Right ventricle myocardium superior (tissue), 1 donor: ENCODE results near the gene TOR1B. TPM values are rescaled to one million over a fixed set of nuclear protein-coding genes. Genes with fewer than 3 reads are reported as not detected.
"Not testable (repeated sequence)": the region's sequence is repeated elsewhere in the genome, so short reads cannot be mapped to it uniquely, and the experiment has no call there.

Experiments
- ATAC-seq: fragments of 200-7000 bp; cut with Tn5 transposase; one replicate; pipeline ENCODE4 v1.9.1; 2020; ENCODE audit warnings: mild to moderate bottlenecking; ENCODE audit not compliant: poor library complexity
- DNase-seq: peaks from one replicate; pipeline ENCODE4 v3.0.0-alpha.2; 2020
- intact Hi-C: fragments of 100-400 bp; cut with DNase I; formaldehyde crosslinking; loops from one replicate; pipeline ENCODE4 v1.11.2; 2022
- long read RNA-seq: library from polyadenylated mRNA; unstranded; transcript quantifications from one replicate; pipeline ENCODE4 v2.0.0, GENCODE V29; 2021
- total RNA-seq: library from RNA; stranded (reverse); fragmentation: NEBNext Ultra II Directional; extraction: Animal tissue kit (Norgen Biotek cat#: 25700); gene quantifications from one replicate; pipeline ENCODE4 v1.2.1, GENCODE V29; 2021
- donor health status: DM: no; HTN: yes; CAD: no; lungs with severe emphysema.

TOR1B gene, protein sequence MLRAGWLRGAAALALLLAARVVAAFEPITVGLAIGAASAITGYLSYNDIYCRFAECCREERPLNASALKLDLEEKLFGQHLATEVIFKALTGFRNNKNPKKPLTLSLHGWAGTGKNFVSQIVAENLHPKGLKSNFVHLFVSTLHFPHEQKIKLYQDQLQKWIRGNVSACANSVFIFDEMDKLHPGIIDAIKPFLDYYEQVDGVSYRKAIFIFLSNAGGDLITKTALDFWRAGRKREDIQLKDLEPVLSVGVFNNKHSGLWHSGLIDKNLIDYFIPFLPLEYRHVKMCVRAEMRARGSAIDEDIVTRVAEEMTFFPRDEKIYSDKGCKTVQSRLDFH
- total RNA-seq = 10.0 TPM
- long read RNA-seq, transcript TOR1B-201 (5 exons, 2,769 nt) = major isoform, 13 of 18 reads
- long read RNA-seq, partial matches to known transcripts = 3 of 18 reads
- long read RNA-seq, other reads (novel, unspliced or antisense) = 1 of 18 reads

DNA sequence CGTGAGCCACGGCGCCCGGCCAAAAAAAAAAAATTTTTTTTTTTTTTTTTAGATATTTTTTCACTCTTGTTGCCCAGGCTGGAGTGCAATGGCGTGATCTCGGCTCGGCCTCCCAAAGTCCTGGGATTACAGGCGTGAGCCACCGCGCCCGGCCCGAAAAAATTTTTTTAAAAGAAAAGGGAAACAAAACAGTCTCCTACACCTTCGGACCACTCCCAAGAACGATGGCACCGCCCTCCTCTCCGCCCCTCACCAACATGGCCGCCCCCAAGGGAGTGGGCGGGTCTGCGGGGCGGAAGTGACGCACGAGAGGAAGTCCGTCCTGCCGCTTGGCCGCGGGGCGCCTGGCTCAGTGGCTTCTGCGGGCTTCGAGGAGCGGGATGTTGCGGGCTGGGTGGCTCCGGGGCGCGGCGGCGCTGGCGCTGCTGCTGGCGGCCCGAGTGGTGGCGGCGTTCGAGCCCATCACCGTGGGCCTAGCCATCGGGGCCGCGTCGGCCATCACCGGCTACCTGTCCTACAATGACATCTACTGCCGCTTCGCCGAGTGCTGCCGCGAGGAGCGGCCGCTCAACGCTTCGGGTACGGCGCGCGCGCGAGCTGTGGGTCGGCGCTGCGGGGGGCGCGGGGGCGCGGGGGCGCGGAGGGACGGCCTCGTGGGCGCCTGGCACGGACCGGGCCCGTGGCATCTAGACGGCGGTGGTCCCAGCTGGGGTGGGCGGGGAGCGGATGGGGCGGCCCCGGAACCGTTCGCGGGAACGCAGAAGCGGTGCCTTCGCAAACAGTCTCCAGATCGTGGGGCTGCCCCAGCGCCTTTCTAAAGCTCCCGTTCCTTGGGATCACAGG is at the start of gene TOR1B:
TSS of gene TOR1B (plus strand) at position 352 of the 843 bp plus-strand sequence. CDS start at position 381, 29 bp downstream.
- intact Hi-C loops = no loop called here
- ATAC-seq (peak; percentile 99), DNase-seq (peak; percentile 97)

DNA sequence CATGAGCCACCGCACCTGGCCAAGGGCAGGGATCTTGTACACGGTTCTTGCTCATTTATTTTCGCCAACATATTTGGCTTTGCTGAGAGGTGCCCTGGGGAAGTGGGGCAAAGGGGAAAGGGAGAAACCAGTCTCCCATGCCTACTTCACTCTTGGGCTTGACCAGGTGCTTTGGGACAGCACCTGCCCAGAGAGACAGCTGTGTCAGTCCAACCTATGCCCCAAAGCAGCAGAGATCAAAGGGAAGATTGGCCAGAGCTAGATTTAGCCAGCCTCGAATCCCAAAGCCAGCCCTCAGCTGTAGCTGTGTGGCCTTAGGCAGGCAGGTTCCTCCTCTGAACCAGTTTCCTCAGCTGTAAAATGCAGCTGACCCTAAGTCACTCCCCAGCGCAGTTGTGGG is 47.8 kb upstream of the TOR1B start:
- DNase-seq (no peak), ATAC-seq (no peak)
- intact Hi-C loops = no loop called here

DNA sequence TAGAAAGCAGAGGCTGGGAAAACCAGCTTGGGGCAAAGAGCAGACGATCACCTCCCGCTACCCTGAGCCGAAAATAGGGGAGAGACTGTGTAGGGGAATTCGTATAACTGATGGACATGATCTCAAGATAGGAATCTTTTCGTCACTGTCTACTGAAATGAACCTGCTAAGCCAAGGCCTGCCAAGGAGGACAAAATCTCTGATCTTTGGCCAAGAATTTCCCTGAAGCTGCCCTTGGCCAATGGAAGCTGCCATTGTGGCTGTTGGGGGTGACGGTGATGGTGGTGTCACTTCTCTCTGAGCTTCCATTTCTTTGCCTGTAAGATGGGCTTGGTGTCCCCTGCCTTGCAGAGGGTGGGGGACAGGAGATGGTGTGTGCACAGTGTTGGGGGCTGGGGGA is 46.8 kb upstream of the TOR1B start:
- DNase-seq (no peak), ATAC-seq (no peak)
- intact Hi-C loops = no loop called here

DNA sequence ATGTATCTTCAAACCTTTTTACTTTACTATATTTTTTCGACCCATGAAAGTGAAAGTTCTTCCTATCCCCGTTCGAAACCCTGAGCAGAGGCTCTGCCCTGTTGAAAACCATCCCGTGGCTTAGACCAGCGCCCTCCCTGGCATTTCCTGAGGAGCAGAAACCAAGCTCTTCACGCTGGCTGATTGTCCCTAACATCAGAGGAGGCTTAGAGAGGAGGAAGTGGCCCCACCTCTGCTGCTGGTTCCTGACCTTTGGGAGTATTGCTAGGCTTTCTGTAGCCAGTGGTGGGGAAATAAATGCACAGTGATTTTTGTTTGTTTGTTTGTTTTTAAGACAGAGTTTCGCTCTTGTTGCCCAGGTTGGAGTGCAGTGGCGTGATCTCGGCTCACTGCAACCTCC is 45.9 kb upstream of the TOR1B start:
- intact Hi-C loops = no loop called here
- ATAC-seq = no peak
- no peak for DNase-seq

DNA sequence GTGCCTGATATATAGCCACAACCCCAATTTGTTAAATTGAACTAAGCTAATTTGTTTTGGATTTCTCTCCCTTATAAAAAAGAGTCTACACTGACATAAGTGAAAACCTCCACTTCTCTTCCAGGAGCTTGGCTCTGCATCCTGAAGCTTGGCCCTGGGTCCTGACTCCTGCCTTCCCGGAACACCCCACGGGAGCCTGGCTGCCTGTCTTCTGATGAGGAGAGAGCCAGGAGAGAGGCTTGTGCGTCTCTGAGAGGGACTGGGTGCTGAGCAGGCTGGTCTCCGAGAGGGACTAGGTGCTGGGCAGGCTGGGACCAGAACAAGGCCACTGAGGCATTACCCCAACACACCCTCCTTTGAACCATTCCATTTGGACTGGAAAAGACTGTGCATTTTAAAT is 43.7 kb upstream of the TOR1B start:
- ATAC-seq = peak; percentile 27
- DNase-seq = peak; percentile 71
- intact Hi-C loops = no loop called here

DNA sequence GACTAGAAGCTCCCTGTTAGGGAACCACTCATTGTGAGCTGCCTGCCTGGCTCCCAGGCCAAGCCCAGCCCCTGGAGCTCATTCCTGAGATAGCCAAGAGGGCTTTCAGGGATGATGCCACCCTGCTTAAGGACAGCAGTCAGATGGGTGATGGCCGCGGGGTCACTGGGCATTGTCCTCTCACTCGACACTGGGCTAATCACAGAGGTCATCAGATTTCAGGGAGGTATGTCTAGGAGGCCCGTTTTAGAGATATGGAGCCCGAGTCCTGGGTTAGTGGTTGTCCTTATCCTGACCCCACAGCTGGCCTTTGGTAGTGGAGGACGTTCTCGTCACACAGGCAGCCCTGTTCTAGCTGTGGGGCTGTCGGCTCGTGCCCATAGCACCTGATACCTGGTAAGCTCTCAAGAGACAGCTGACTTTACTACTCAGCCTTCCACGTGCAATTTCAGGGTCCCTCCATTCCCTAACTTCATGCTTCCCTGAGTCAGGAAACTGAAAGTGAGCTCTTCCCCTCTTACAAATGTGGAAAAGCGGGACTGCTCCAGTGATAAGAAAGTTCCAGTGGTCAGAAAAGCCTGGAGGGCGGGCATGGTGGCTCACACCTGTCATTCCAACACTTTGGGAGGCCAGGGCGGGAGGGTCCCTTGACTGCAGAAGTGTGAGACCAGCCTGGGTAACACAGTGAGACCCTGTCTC is 43.0 kb upstream of the TOR1B start:
- intact Hi-C loops = no loop called here
- ATAC-seq (peak; percentile 3), DNase-seq (no peak)

DNA sequence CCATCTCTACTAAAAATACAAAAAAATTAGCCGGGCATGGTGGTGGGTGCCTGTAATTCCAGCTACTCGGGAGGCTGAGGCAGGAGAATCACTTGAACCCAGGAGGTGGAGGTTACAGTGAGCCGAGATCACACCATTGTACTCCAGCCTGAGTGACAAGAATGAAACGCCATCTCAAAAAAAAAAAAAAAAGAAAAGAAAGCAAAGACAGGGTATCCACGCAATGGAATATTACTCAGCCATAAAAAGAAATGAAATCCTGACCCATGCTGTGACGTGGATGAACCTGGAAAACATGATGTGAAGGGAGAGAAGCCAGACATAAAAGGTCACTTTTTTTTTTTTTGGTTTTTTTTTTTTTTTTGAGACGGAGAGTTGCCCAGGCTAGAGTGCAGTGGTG is 42.2 kb upstream of the TOR1B start:
- ATAC-seq, DNase-seq, intact Hi-C loops: not testable (repeated sequence)

DNA sequence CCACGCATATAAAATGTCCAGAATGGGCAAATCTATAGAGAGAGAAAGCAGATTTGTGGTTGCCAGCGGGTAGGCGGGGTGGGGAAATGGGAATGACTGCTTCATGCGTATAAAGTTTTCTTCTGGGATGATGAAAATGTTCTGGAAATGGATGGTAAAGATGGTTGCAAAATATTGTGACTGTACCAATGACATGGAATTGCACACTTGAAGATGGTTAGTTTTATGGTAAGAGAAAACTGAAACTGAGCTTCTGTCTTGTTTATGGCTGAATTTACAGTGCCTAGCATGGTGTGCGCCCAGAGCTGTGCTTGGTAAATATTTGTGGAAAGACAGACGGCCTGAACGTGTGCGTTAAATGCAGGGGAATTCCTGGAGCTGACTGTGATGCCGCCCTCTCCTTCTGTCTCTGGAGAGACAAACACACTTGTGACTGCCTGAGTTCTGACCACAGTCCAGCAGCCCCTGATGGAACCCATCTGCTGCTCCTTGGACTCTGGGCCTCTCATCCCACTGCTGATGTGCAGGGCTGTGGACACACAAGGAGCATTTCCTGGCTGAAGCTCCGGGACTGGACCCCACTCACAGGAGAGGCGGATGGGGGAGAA is 41.6 kb upstream of the TOR1B start:
- intact Hi-C loops = no loop called here
- peak; percentile 72 for ATAC-seq
- peak; percentile 84 for DNase-seq

DNA sequence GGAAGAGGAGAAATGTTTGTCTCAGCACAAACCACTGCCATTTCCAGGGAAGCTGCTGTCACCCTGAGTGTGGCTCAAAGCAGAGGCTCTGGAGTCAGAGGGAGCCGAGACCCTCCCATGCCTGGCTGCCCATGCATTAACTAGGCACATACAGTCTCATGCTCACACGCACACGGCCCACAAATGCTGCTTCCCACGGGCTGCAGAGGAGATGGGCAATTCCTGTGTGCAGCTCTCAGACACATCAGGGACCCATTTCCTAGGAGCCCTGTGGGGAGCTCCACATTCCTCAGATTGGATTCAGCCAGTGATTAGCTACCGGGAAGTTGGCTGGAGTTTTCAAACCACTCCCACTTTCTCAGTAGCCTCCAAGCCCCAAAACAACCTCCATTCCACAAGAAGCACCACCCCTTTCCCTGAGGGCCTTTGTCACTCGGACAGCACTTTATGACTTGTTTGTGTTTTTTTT is 41.0 kb upstream of the TOR1B start:
- intact Hi-C loops = no loop called here
- DNase-seq (no peak), ATAC-seq (peak; percentile 45)

DNA sequence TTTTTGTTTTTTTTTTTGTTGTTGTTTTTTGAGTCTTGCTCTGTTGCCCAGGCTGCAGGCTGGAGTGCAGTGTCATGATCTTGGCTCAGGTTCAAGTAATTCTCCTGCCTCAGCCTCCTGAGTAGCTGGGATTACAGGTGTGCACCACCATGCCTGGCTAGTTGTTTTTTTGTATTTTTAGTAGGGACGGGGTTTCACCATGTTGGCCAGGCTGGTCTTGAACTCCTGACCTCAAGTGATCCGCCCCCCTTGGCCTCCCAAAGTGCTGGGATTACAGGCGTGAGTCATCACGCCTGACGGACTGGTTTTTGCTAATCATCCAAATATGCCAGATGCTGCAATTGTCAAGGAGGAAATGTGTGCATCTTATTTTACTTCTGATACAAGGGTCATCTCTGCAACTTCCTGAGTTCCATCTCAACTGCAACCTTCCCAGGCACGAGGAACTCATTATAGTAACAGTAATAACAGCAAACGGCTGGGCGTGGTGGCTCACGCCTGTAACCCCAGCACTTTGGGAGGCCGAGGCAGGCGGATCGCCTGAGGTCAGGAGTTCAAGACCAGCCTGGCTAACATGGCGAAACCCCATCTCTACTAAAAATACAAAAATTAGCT is 40.5 kb upstream of the TOR1B start:
- DNase-seq = peak; percentile 67
- intact Hi-C loops = not testable (repeated sequence)
- ATAC-seq = peak; percentile 69

DNA sequence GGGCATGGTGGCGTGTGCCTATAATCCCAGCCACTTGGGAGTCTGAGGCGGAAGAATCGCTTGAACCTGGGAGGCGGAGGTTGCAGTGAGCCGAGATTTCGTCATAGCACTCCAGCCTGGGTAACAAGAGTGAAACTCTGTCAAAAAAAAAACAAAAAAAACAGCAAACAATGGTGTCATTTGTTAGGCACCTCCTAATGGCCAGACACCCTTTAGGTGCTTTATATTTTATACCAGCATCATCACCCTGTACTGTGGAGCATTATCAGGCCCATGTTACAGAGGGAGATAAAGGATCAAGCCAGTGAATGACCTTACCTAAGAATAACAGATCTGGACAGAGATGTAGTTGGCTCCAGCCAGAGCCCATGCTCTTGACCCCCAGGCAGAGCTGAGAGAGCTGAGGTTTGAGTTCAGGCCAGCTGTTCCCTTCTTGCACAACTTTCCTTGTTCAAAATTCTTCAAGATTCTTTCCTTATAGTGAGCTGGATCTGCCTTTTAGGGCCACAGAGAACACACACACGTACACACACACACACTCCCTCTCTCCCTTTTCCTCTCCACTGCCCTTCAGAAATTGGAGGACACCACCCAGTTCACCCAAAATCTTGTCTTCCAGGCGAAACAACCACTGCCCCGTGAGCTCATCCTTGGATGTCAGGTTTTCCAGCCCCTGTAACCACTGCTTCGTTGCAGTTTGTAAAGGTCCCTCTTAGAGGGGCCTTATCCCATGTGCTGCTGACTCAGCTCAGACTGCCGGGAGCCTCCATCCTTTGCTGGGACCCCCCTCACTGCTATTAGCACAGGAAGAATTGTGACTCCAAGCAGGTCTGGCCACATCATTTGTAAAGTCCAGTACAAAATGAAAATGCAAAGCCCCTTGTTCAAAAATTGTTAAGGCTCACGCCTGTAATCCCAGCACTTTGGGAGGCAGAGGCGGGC is 39.7 kb upstream of the TOR1B start:
- intact Hi-C loops = no loop called here
- peak; percentile 68 for ATAC-seq
- no peak for DNase-seq

DNA sequence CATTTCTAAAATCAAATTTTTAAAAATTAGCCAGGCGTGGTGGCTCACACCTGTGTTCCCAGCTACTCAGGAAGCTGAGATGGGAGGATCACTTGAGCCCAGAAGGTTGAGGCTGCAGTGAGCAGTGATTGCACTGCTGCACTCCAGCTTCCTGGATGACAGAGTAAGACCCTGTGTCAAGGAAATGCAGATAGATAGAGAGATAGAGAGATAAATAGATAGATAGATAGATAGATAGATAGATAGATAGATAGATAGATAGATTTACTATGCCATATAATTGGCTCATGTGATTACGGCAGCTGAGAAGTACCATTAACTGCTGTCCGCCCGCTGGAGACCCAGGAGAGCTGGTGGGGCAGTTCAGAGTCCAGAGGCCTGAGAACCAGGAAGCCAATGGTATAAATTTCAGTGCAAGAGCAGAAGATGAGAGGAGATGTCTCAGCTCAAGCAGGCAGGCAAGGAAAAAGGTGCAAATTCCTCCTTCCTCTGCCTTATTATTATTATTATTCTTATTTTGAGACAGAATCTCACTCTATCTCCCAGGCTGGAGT is 37.1 kb upstream of the TOR1B start:
- intact Hi-C loops = no loop called here
- DNase-seq = no peak
- ATAC-seq = no peak

DNA sequence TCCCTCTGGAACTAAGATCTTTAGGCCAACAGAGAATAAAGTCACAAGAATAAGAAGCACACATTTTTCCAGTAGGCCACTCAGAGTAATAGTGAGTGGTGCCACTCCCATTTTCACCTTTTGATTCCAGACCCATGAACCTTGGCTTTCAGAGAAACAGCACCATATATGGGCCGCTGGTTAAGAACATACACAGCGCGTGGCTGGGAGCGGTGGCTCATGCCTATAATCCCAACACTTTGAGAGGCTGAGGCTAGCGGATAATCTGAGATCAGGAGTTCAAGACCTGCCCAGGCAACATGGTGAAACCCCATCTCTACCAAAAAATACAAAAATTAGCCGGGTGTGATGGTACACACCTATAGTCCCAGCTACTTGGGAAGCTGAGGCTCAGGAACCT is 34.5 kb upstream of the TOR1B start:
- intact Hi-C loops = no loop called here
- ATAC-seq (no peak), DNase-seq (no peak)

DNA sequence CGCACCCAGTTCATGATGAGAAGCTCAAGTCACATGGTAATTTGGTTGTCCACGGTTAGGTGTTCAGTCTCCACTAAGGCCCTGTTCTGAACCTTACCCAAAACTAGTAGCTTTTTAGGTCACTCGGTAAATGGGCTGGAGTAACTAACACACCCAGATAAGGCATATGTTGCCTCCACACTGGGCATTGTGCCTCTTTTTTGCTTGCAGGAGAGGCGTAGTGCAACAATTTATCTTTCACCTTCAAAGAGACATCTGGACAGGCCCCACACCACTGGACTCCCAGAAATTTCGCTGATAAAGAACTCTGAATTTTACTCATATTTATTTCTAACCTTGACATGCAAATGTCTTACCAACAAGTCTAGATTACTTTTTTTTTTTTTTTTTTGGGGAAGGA is 33.3 kb upstream of the TOR1B start:
- no peak for DNase-seq
- ATAC-seq = no peak
- intact Hi-C loops = no loop called here

DNA sequence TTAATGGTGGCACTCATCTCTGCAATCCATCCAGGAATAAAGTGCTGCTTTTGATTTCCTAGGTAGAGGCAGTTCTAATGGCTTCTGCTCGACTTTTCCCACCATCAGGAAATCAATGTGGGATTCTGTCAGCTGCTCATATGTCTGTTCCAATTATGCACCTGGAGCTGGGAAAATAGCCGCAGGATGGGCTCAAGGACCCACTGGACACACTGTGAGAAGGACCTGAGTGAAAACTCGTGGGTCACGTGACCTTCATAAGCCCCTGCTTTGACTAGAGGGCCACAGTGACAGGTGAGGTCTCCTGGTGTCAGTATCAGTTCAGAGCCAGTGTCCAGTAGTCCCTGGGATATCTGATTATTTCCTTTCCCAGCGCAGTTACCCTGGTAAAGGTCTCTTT is 32.2 kb upstream of the TOR1B start:
- DNase-seq (no peak), ATAC-seq (no peak)
- intact Hi-C loops = no loop called here

DNA sequence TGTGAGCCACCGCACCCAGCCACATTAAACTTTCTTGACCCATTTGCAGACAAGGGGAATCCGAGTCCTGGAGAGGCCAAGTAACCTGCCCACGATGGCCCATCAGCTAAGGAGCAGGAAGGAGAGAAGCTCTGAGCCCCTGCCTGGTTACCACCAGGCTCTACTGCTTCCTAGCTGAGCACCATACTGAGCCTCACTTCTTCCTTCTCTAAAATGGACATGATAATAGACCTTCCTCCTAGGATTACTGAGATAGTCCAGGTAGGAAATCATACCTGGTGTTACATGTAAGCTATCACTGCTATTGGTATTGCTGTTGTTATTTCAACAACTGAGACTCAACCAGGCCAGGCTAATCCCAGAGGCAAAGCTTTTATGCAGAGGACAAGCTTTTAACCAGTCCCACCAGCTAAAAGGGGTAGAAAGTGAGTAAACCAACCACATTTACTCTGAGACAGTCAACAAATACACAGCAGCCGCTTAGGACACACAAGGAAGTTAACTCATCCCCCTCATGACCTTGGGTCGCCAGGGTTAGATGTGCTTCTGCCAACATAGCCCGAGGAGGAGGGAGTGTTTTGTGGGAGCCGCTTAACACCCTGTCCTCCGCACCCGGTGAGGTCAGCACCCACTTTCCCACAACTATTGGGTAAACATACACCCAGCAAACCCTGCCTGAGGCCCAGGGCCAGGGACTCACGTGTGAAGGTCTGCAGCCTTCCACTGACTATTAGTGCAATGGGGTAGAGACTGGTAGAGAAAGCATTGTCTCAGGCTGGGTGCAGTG is 29.5 kb upstream of the TOR1B start:
- ATAC-seq (no peak), DNase-seq (peak; percentile 54)
- intact Hi-C loops = no loop called here
